Measurements from ENCODE around the gene PRKN. TPM values are rescaled to one million over a fixed set of nuclear protein-coding genes. Genes with fewer than 3 reads are reported as not detected.
"Not testable (repeated sequence)": the region's sequence is repeated elsewhere in the genome, so short reads cannot be mapped to it uniquely, and the experiment has no call there.

Gene PRKN
- total RNA-seq, 1 experiment from 2014 or later = not detected

GRCh38 chr6:161847628-161848027 lies 879.9 kb downstream of the PRKN start:
- no peak for DNase-seq (ENCODE audit: low read depth)

GRCh38 chr6:161844804-161845203 lies 882.8 kb downstream of the PRKN start:
- no peak for DNase-seq (ENCODE audit: low read depth)

DNA sequence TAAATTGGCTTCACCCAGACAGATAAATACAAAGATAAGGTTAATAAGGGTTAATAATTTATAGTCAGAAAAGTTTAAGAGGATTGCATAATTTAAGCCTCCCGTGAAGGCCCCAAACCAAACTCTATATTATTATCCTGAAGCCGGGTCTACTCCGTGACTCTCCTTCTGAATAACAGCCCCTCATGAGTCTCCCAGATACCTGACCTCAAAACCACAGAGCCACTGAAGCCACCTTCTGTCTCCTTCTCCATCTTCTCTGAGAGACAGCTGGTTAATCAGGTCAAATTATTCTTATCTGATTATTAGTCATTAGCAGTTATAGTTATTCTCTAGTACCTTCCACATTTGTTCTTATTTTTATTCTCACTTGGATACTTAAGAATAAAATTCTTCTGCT lies 884.5 kb downstream of the PRKN start:
- DNase-seq (ENCODE audit: low read depth) = no peak

- DNase-seq (ENCODE audit: low read depth) = no peak
These were observed 887.2 kb downstream of the PRKN start for GRCh38 chr6:161840380-161840779.

DNA sequence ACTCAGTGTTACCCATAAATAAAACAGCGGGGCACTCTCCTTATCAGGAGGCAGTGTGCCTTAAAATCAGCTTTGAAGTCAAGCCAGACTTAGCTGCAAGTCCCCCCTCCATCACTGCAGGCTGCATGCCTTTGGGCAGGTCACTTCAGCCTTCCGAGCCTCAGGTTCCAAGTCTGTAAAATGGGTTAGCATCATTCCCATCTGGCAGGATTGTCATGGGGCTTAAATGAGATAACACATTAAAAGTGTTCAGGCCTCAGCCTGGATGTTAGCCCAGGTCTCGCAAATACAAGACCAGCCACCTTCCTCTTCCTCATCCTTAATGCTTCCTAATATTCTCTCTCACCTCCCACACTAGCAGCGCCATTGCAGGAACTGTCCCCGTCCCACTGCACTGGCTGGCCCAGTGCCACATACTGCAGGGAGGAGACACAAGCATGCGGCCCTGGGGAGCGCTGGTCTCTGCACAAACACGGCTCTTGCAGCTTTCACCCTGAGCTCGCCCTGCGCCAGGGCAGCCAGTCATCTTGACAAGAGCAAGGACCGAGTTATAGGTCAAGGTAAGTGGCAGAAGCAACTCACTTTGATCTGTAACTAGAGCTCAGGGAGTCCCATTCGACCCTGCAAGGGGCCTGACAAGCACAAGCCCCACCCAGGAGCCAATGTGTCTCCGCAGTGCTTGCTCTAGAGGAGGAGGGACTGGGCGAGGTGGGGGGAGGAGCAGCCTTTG lies 889.1 kb downstream of the PRKN start:
- no peak for DNase-seq (ENCODE audit: low read depth)

GRCh38 chr6:161837854-161838253 lies 889.7 kb downstream of the PRKN start:
- DNase-seq (ENCODE audit: low read depth) = no peak

DNA sequence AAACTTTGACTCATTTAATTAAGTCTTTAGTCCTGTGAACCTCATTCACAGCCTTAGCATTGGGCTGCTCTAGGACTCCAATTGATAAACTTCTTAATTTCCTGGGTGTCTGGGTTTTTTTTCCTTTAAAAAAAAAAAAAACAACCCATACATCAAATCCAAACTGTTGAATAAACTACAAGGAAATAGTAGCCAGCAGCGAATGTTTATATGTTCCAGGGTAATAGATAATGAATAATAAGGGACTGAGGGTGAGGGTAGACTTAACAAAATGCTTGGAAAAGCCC lies 890.2 kb downstream of the PRKN start:
- no peak for DNase-seq (ENCODE audit: low read depth)

GRCh38 chr6:161836643-161837448 lies 890.7 kb downstream of the PRKN start:
- peak; percentile 2 for DNase-seq (ENCODE audit: low read depth)

- DNase-seq (ENCODE audit: low read depth) = no peak
These were observed 891.9 kb downstream of the PRKN start for GRCh38 chr6:161835500-161836215.

DNA sequence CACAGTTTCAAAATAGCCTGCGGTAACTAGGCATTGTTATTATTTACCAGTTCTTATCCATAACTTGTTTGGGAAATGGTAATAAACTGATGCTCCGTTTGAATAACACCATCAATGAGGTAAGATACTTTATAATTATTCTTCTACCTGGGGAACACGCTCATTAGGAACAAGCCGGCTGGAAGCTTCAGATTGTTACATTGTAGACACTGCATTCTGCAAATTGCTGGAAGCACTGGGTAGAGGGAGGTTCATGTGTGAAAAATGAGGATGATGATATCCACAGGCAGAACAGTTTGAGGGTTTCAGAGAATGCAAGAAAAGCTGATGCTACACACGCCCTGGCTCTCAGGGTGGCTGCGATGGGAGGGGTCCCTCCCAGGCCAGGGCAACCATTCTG lies 893.1 kb downstream of the PRKN start:
- DNase-seq (ENCODE audit: low read depth) = no peak

- no peak for DNase-seq (ENCODE audit: low read depth)
These were observed 894.3 kb downstream of the PRKN start for GRCh38 chr6:161833099-161833860.

DNA sequence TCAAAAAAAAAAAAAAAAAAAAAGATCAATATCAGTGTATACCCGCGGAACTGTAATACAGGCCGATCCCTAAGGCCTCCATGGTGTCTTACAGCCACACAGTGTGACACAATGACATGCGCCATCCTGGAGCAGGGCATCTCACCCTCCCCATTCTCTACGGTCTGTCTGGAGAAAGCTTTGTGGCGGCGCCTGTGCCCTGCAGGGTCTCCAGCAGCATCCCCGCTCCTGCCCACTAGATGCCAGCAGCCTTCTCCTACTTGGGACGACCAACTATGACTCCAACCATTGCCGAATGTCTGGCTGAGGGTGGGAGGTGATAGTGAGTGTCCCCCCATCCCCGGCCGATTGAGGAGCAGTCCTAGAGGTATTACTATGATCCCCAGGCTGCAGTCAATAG lies 894.9 kb downstream of the PRKN start:
- DNase-seq (ENCODE audit: low read depth) = no peak

GRCh38 chr6:161830866-161831616 lies 896.5 kb downstream of the PRKN start:
- no peak for DNase-seq (ENCODE audit: low read depth)

DNA sequence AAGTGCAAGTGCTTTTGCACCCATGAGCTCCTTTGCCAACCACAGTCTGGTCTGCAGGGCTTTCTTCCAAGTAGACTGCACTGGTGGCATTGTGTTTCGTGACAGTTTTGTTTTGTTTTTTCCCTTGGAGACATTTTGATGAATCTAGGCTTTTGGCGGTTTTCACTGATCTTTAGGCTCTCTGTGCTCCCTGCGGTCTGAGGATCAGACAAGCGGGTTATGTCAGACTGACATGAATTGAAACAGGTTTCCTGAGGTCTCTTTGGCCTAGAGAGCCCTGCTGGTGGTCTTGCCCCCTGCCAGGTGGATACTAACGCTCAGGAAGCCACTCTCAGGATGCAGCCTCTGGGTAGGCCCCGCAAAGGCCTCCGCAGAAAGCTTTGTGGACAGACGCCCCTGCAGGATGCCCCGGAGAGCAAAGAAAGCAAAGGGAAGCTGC lies 898.3 kb downstream of the PRKN start:
- no peak for DNase-seq (ENCODE audit: low read depth)

DNA sequence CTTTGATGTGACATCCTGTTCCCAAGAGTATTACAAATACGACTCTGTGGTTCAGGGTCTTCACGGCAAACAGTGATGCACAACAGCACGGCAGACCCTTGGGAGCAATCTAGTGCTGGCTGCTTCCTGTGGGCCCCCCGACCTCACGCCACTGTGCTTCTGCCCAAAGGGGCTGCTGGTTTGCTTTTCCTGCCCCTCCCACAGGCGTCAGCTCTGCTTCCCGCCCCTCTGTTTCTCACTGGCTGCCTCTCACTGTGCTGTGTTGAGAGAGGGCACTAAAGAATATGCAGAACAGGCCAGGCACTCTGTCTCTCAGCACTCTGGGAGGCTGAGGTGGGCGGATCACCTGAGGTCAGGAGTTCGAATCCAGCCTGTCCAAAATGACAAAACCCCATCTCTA lies 899.2 kb downstream of the PRKN start:
- no peak for DNase-seq (ENCODE audit: low read depth)

DNA sequence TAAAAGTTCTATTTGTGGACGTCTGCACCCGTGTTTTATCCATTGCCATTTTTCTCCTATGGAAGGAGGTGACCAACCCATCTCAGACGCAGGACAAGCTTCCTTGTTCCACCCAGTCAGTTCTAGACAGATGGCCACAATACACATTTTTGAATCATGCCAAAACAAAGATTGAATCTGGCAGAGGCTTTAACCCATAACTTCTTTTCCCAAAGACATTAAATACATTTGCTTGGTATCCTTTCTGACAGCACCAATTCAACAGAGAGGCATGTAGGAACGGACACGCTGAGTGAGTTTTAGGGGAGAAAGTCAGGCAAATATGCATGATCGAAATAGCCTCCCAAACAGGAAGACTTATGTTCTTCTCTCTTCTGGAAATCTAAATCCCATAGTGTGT lies 901.1 kb downstream of the PRKN start:
- DNase-seq (ENCODE audit: low read depth) = no peak

DNA sequence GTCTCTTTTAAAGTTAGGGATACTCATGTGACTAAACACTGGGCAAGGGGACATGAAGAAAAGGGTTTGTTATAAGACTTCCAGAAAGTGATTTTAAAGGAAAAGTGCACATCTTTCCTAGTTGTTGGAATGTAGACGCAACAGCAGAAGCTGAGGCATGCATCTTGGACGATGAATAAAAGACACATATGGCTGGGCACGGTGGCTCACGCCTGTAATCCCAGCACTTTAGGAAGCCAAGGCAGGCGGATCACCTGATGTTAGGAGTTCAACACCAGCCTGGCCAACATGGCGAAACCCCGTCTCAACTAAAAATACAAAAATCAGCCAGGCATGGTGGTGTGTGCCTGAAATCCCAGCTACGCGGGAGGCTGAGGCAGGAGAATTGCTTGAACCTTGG lies 905.4 kb downstream of the PRKN start:
- not testable (repeated sequence) for DNase-seq (ENCODE audit: low read depth)

- no peak for DNase-seq (ENCODE audit: low read depth)
These were observed 909.7 kb downstream of the PRKN start for GRCh38 chr6:161817881-161818280.

DNA sequence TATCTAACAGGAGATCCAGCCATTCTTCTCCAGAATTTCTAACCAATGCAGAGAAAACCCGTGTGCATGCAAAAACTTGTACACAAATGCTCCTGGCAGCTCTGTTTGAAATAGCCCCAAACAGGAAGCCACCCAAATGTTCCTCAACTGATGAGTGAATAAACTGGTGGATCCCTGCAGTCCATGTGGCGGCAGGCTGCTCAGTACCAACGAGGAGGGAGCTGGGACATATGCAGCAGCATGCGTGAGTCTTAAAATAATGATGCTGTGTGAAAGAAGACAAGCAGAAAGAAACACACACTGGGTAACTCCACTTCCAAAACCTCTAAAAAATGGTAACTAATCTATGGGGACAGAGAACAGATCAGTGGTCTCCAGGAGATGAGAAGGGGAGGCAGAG lies 911.6 kb downstream of the PRKN start:
- no peak for DNase-seq (ENCODE audit: low read depth)

GRCh38 chr6:161813156-161813555 lies 914.4 kb downstream of the PRKN start:
- no peak for DNase-seq (ENCODE audit: low read depth)

DNA sequence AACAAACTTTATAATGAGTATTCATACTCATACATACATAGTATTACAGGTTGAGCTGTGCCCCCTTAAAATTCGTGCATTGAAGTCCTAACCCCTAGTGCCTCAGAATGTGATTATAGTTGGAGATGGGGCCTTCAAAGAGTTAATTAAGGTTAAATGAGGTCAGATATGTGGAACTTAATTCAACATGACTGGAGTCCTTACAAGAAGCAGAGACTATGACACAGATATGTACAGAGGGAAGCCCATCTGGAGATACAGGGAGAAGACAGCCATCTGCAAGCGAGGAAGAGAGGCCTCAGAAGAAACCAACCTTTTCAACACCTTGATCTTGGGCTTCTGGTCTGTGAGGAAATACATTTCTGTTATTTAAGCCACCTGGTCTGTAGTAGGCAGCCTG lies 917.6 kb downstream of the PRKN start:
- no peak for DNase-seq (ENCODE audit: low read depth)
